Measurements from ENCODE around the gene SOX4. TPM values are rescaled to one million over a fixed set of nuclear protein-coding genes. Genes with fewer than 3 reads are reported as not detected.

SOX4 gene
- total and polyA plus RNA-seq, 2 donors (not counting 1 experiment from before 2014, with no cell fraction given) = 5.1 to 38.1 TPM

DNA sequence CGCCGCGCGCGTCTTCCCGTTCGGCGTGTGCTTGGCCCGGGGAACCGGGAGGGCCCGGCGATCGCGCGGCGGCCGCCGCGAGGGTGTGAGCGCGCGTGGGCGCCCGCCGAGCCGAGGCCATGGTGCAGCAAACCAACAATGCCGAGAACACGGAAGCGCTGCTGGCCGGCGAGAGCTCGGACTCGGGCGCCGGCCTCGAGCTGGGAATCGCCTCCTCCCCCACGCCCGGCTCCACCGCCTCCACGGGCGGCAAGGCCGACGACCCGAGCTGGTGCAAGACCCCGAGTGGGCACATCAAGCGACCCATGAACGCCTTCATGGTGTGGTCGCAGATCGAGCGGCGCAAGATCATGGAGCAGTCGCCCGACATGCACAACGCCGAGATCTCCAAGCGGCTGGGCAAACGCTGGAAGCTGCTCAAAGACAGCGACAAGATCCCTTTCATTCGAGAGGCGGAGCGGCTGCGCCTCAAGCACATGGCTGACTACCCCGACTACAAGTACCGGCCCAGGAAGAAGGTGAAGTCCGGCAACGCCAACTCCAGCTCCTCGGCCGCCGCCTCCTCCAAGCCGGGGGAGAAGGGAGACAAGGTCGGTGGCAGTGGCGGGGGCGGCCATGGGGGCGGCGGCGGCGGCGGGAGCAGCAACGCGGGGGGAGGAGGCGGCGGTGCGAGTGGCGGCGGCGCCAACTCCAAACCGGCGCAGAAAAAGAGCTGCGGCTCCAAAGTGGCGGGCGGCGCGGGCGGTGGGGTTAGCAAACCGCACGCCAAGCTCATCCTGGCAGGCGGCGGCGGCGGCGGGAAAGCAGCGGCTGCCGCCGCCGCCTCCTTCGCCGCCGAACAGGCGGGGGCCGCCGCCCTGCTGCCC, 1.1 kb downstream of the SOX4 start:
- H4K20me1 ChIP-seq (ENCODE audit: control insufficient read depth, extremely low read depth, insufficient read depth, low read length) = no peaks in the 10 kb centered on the region
- H3K4me2 ChIP-seq (ENCODE audit: extremely low read depth, insufficient read depth, low read length) = peak overlapping the region; percentile 98
- H3K4me1 ChIP-seq (ENCODE audit: control insufficient read depth, extremely low read depth, insufficient read depth, low read length) = no peaks in the 10 kb centered on the region
- peak overlapping the region; percentile 68 to 95 (median 90) for H3K4me3 ChIP-seq (replicated peaks in 1 of 4; ENCODE audit: control extremely low read depth in 1 of 4, insufficient read depth in 1 of 4, low read depth in 3 of 4, low read length in 4 of 4)
- TF ChIP-seq, protein P1, sequence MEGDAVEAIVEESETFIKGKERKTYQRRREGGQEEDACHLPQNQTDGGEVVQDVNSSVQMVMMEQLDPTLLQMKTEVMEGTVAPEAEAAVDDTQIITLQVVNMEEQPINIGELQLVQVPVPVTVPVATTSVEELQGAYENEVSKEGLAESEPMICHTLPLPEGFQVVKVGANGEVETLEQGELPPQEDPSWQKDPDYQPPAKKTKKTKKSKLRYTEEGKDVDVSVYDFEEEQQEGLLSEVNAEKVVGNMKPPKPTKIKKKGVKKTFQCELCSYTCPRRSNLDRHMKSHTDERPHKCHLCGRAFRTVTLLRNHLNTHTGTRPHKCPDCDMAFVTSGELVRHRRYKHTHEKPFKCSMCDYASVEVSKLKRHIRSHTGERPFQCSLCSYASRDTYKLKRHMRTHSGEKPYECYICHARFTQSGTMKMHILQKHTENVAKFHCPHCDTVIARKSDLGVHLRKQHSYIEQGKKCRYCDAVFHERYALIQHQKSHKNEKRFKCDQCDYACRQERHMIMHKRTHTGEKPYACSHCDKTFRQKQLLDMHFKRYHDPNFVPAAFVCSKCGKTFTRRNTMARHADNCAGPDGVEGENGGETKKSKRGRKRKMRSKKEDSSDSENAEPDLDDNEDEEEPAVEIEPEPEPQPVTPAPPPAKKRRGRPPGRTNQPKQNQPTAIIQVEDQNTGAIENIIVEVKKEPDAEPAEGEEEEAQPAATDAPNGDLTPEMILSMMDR (conservative IDR thresholded peaks at IDR 0.05 in 1 of 2, IDR thresholded peaks at IDR 0.05 in 1 of 2; ENCODE audit: low read depth in 1 of 2, low read length in 2 of 2) = no peak
- TF ChIP-seq EZH2 (IDR thresholded peaks at IDR 0.05; ENCODE audit: low read length, missing control alignments) = no peak
- no peaks in the 10 kb centered on the region for H3K9me3 ChIP-seq (ENCODE audit: control insufficient read depth, insufficient read depth, low read depth, low read length)
- H2AFZ ChIP-seq (ENCODE audit: low read length) = peak overlapping the region; percentile 93
- DNase-seq (ENCODE audit: low read depth in 2 of 2) = peak; percentile 67 to 69
- H3K36me3 ChIP-seq (ENCODE audit: control insufficient read depth, insufficient read depth, low read length) = no peaks in the 10 kb centered on the region
- H3K9ac ChIP-seq (ENCODE audit: insufficient read depth, low read length) = peak overlapping the region; percentile 78
- peaks cover 18% of the 10 kb centered on the region for H3K79me2 ChIP-seq (ENCODE audit: control insufficient read depth, insufficient read depth, low read length)
- H3K27me3 ChIP-seq (ENCODE audit: control insufficient read depth, insufficient read depth, low read length) = no peaks in the 10 kb centered on the region
- peak overlapping the region; percentile 87 for H3K27ac ChIP-seq (ENCODE audit: insufficient read depth, low read length)

DNA sequence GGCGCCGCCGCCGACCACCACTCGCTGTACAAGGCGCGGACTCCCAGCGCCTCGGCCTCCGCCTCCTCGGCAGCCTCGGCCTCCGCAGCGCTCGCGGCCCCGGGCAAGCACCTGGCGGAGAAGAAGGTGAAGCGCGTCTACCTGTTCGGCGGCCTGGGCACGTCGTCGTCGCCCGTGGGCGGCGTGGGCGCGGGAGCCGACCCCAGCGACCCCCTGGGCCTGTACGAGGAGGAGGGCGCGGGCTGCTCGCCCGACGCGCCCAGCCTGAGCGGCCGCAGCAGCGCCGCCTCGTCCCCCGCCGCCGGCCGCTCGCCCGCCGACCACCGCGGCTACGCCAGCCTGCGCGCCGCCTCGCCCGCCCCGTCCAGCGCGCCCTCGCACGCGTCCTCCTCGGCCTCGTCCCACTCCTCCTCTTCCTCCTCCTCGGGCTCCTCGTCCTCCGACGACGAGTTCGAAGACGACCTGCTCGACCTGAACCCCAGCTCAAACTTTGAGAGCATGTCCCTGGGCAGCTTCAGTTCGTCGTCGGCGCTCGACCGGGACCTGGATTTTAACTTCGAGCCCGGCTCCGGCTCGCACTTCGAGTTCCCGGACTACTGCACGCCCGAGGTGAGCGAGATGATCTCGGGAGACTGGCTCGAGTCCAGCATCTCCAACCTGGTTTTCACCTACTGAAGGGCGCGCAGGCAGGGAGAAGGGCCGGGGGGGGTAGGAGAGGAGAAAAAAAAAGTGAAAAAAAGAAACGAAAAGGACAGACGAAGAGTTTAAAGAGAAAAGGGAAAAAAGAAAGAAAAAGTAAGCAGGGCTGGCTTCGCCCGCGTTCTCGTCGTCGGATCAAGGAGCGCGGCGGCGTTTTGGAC, 2.0 kb downstream of the SOX4 start:
- Histone ChIP-seq H3K27ac (ENCODE audit: insufficient read depth, low read length) (peak overlapping the region; percentile 87), H3K4me1 (ENCODE audit: control insufficient read depth, extremely low read depth, insufficient read depth, low read length) (no peaks in the 10 kb centered on the region), H3K9me3 (ENCODE audit: control insufficient read depth, insufficient read depth, low read depth, low read length) (no peaks in the 10 kb centered on the region), H3K4me3 (replicated peaks in 1 of 4; ENCODE audit: control extremely low read depth in 1 of 4, insufficient read depth in 1 of 4, low read depth in 3 of 4, low read length in 4 of 4) (peak overlapping the region; percentile 68 to 95 (median 78)), H3K27me3 (ENCODE audit: control insufficient read depth, insufficient read depth, low read length) (no peaks in the 10 kb centered on the region), H3K79me2 (ENCODE audit: control insufficient read depth, insufficient read depth, low read length) (peaks cover 18% of the 10 kb centered on the region), H3K9ac (ENCODE audit: insufficient read depth, low read length) (peak overlapping the region; percentile 78), H2AFZ (ENCODE audit: low read length) (peak overlapping the region; percentile 68), H4K20me1 (ENCODE audit: control insufficient read depth, extremely low read depth, insufficient read depth, low read length) (no peaks in the 10 kb centered on the region), H3K36me3 (ENCODE audit: control insufficient read depth, insufficient read depth, low read length) (no peaks in the 10 kb centered on the region), H3K4me2 (ENCODE audit: extremely low read depth, insufficient read depth, low read length) (peak overlapping the region; percentile 68)
- TF ChIP-seq, protein P1 (conservative IDR thresholded peaks at IDR 0.05 in 1 of 2, IDR thresholded peaks at IDR 0.05 in 1 of 2; ENCODE audit: low read depth in 1 of 2, low read length in 2 of 2) = no peak
- no peak for TF ChIP-seq EZH2 (IDR thresholded peaks at IDR 0.05; ENCODE audit: low read length, missing control alignments)
- no peak for DNase-seq (ENCODE audit: low read depth in 2 of 2)

Measured in fibroblast of lung (primary cell).